GM12873 (cell line): ENCODE data around the gene SLC33A1.
A peak's percentile ranks its signal among the peaks of the same experiment; 100 is the strongest.

Experiments
- TF ChIP-seq, protein P1 (sequence below): IDR thresholded peaks from 2 replicates; pipeline ENCODE4 v1.5.1; 2012; ENCODE audit warnings: low read depth, mild to moderate bottlenecking, moderate library complexity, low read length, control low read depth; ENCODE audit not compliant: insufficient read depth; ENCODE audit errors: missing control alignments

Gene SLC33A1

GRCh38 chr3:155870945-155871745 is 16.9 kb upstream of the SLC33A1 start:
- TF ChIP-seq, protein P1, sequence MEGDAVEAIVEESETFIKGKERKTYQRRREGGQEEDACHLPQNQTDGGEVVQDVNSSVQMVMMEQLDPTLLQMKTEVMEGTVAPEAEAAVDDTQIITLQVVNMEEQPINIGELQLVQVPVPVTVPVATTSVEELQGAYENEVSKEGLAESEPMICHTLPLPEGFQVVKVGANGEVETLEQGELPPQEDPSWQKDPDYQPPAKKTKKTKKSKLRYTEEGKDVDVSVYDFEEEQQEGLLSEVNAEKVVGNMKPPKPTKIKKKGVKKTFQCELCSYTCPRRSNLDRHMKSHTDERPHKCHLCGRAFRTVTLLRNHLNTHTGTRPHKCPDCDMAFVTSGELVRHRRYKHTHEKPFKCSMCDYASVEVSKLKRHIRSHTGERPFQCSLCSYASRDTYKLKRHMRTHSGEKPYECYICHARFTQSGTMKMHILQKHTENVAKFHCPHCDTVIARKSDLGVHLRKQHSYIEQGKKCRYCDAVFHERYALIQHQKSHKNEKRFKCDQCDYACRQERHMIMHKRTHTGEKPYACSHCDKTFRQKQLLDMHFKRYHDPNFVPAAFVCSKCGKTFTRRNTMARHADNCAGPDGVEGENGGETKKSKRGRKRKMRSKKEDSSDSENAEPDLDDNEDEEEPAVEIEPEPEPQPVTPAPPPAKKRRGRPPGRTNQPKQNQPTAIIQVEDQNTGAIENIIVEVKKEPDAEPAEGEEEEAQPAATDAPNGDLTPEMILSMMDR = no peak

GRCh38 chr3:155870133-155870944 is 16.1 kb upstream of the SLC33A1 start, which contains the start of gene GMPS:
TSS of gene GMPS (plus strand) at chr3:155870650. CDS start at chr3:155870871, 221 bp downstream.
- TF ChIP-seq, protein P1 = peak; percentile 46

- TF ChIP-seq, protein P1 = no peak
Measured at GRCh38 chr3:155869691-155870090, 15.5 kb upstream of the SLC33A1 start.

DNA sequence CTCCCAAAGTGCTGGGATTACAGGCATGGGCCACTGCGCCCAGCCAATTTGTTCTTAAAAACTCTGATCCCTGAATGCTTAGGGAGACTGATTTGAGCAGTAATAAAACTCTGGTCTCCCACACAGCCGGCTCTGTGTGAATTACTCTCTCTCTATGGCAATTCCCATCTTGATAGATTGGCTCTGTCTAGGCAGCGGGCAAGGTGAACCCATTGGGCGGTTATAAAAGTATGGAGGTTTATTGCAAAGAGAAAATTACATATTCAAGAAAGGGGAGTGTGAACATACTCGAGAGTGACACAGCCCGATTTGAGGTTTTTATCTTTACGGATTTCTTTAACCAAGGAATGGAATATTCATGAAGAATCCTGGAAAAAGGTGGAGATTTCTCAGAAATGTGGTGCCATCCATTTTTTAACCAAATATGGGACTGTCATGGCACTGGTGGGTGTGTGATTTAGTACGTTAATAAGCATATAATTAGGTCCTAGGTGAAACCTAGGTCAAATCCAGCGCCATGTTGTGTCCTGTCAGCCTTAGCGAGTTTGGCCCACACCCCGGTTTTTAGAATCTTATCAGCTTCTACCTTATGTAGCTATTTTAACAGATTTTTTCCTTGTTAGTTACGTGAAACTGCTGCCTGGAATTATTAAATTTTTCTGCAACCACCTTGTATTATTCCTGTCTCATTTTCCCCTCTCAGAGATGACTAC is 9.0 kb upstream of the SLC33A1 start:
- TF ChIP-seq, protein P1 = no peak

- TF ChIP-seq, protein P1 = no peak
Measured at GRCh38 chr3:155861476-155862183, 7.4 kb upstream of the SLC33A1 start.

DNA sequence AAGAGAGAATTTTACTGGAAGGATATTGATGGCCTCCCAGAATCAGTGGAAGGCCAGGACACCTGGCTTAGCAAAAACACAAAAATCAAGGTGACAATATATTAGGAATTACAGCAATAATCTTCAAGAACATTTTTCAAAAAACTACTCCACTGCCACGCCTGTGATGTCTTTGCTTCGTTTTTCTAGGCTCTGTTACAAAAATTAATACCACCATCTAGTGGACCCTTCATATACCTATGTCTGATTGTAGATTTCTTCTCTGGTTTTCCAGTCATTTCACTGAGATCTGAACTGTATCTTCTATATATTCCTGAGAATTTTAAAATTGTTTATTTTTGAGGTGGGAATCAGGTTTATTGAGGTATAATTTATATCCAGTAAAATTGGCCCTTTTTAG is 5.6 kb upstream of the SLC33A1 start:
- TF ChIP-seq, protein P1 = no peak
